ENCODE data around the gene CASTOR1. TPM values are rescaled to one million over a fixed set of nuclear protein-coding genes. Genes with fewer than 3 reads are reported as not detected.

The CASTOR1 gene
- total RNA-seq, 1 donor from 2014 or later: 51.8 TPM

GRCh38 chr22:30268331-30268730 lies 21.0 kb downstream of the CASTOR1 start:
- TF ChIP-seq POLR2A (IDR thresholded peaks at IDR 0.05) (no peak), CTCF (IDR thresholded peaks at IDR 0.05) (no peak), POLR2AphosphoS5 (IDR thresholded peaks at IDR 0.05; ENCODE audit: insufficient read depth in 1 of 2, low read depth in 1 of 2) (no peak)
- Histone ChIP-seq H3K4me3 (no peak overlapping the region), H3K27ac (no peak overlapping the region), H3K4me1 (peaks cover 4% of the 10 kb centered on the region), H3K27me3 (no peaks in the 10 kb centered on the region), H3K9me3 (no peaks in the 10 kb centered on the region), H3K36me3 (no peaks in the 10 kb centered on the region)
- no peak for DNase-seq (ENCODE audit: extremely low spot score in 2 of 2)
- intact Hi-C loops (cut with DNase I): no loop called here

- TF ChIP-seq CTCF (IDR thresholded peaks at IDR 0.05): no peak
- TF ChIP-seq POLR2AphosphoS5 (IDR thresholded peaks at IDR 0.05; ENCODE audit: insufficient read depth in 1 of 2, low read depth in 1 of 2): no peak
- TF ChIP-seq POLR2A (IDR thresholded peaks at IDR 0.05): no peak
- Histone ChIP-seq H3K4me1 (peaks cover 11% of the 10 kb centered on the region), H3K9me3 (no peaks in the 10 kb centered on the region), H3K27me3 (no peaks in the 10 kb centered on the region), H3K27ac (peak overlapping the region; percentile 47), H3K36me3 (no peaks in the 10 kb centered on the region), H3K4me3 (no peak overlapping the region)
- no peak for DNase-seq (ENCODE audit: extremely low spot score in 2 of 2)
- intact Hi-C loops (cut with DNase I): no loop called here
Observed at GRCh38 chr22:30267382-30268302, 21.7 kb downstream of the CASTOR1 start.

- Histone ChIP-seq H3K27ac (peak within 1 kb of the TSS; percentile 47), H3K4me3 (peak within 1 kb of the TSS; percentile 21 to 28), H3K27me3 (no peaks in the 10 kb centered on the region), H3K36me3 (no peaks in the 10 kb centered on the region), H3K9me3 (no peaks in the 10 kb centered on the region), H3K4me1 (peaks cover 19% of the 10 kb centered on the region)
- intact Hi-C loops (cut with DNase I): no loop called here
- TF ChIP-seq CTCF (IDR thresholded peaks at IDR 0.05) (no peak), POLR2AphosphoS5 (IDR thresholded peaks at IDR 0.05; ENCODE audit: insufficient read depth in 1 of 2, low read depth in 1 of 2) (peak in 1 of 2 donors; percentile 53), POLR2A (IDR thresholded peaks at IDR 0.05) (no peak)
- no peak for DNase-seq (ENCODE audit: extremely low spot score in 2 of 2)
Observed at GRCh38 chr22:30266445-30267381, 22.6 kb downstream of the CASTOR1 start, which contains the start of gene OSM. TSS of gene OSM (minus strand) at chr22:30266851. CDS start at chr22:30266799, 52 bp downstream.

DNA sequence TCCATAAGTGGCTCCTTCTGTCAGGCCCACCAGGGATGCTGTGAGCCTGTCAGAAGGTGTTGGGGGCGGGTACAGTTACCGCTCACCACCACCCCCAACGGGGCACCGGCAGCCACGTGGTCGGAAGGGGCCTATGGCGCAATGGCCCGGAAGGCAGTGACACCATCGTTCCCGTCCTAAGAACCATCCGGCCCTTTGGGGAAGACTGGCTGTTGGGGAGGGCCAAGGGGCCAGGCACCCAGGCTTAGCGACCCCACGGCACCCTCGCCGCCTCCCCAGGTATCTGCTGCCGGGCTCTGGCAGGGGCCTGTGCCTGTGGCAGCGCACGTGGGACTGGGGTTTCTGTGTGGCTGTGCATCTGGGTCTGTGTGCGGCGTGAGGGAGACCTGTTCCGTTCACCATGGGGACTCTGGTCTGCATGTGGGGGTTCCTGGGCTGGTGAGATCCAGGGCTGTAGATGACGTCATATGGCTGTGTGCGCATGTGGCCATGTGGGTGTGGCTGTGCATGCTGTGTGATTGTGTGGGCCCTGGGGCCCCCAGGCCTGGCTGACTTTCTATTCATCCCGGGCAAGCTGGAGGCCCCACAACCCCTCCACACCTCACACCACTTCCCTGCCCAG lies 23.4 kb downstream of the CASTOR1 start:
- H3K4me1 ChIP-seq: peaks cover 23% of the 10 kb centered on the region
- DNase-seq (ENCODE audit: extremely low spot score in 2 of 2): no peak
- TF ChIP-seq POLR2A (IDR thresholded peaks at IDR 0.05): peak in 1 of 2 donors; percentile 29
- TF ChIP-seq CTCF (IDR thresholded peaks at IDR 0.05): no peak
- peak in 1 of 2 donors; percentile 60 for TF ChIP-seq POLR2AphosphoS5 (IDR thresholded peaks at IDR 0.05; ENCODE audit: insufficient read depth in 1 of 2, low read depth in 1 of 2)
- H3K9me3 ChIP-seq: no peaks in the 10 kb centered on the region
- peak overlapping the region; percentile 47 for H3K27ac ChIP-seq
- peak overlapping the region; percentile 21 to 28 for H3K4me3 ChIP-seq
- no peaks in the 10 kb centered on the region for H3K27me3 ChIP-seq
- H3K36me3 ChIP-seq: no peaks in the 10 kb centered on the region
- intact Hi-C loops (cut with DNase I): no loop called here

Data from vagina (tissue), 2 donors.